Measurements from ENCODE around the gene JARID2.

GRCh38 chr6:15401120-15401519, 155.3 kb downstream of the JARID2 start:
- TF ChIP-seq E2F4 (IDR thresholded peaks at IDR 0.05; ENCODE audit: low read depth, low read length) = no peak
- no peak for TF ChIP-seq CREM (IDR thresholded peaks at IDR 0.05; ENCODE audit: low read depth)
- TF ChIP-seq, protein P1, sequence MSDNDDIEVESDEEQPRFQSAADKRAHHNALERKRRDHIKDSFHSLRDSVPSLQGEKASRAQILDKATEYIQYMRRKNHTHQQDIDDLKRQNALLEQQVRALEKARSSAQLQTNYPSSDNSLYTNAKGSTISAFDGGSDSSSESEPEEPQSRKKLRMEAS (IDR thresholded peaks at IDR 0.05; ENCODE audit: low read depth, low read length) = no peak
- TF ChIP-seq CREB1 (IDR thresholded peaks at IDR 0.05; ENCODE audit: low read depth) = no peak
